Measurements from ENCODE around the gene KIF4B.

DNA sequence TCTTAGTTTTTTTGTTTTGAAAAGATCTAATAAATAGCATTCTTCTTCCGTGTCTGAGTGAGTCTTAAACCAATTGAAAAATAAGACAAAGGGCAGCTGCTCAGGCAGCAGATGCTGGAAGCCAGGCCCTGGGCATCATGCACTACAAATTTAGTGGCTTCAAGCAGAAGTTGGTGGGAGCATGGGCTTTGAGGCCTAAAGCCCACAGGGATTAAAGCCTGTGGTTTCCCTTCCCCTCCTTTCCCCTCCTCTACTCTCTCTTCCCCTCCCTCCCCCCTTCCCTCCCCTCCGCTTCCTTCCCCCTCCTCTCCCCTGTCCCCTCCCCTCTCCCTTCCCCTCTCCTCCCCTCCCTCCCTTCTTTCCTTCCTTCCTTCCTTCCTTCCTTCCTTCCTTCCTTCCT, 20.1 kb upstream of the KIF4B start:
- no peak for TF ChIP-seq KLF9 (CRISPR knock-in tag; IDR thresholded peaks at IDR 0.05; ENCODE audit: low read depth)
- TF ChIP-seq TAF1 (CRISPR knock-in tag; IDR thresholded peaks at IDR 0.05), result no peak
- no peak for TF ChIP-seq ESRRA (CRISPR knock-in tag; IDR thresholded peaks at IDR 0.05; ENCODE audit: low read depth)
- no peak for TF ChIP-seq GPN1 (CRISPR knock-in tag; IDR thresholded peaks at IDR 0.05; ENCODE audit: borderline replicate concordance)
- TF ChIP-seq CBX5 (CRISPR knock-in tag; IDR thresholded peaks at IDR 0.05; ENCODE audit: borderline replicate concordance), result no peak
- no peak for TF ChIP-seq HMGA1 (CRISPR knock-in tag; conservative IDR thresholded peaks at IDR 0.05)
- TF ChIP-seq, protein P1, sequence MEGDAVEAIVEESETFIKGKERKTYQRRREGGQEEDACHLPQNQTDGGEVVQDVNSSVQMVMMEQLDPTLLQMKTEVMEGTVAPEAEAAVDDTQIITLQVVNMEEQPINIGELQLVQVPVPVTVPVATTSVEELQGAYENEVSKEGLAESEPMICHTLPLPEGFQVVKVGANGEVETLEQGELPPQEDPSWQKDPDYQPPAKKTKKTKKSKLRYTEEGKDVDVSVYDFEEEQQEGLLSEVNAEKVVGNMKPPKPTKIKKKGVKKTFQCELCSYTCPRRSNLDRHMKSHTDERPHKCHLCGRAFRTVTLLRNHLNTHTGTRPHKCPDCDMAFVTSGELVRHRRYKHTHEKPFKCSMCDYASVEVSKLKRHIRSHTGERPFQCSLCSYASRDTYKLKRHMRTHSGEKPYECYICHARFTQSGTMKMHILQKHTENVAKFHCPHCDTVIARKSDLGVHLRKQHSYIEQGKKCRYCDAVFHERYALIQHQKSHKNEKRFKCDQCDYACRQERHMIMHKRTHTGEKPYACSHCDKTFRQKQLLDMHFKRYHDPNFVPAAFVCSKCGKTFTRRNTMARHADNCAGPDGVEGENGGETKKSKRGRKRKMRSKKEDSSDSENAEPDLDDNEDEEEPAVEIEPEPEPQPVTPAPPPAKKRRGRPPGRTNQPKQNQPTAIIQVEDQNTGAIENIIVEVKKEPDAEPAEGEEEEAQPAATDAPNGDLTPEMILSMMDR (CRISPR knock-in tag; IDR thresholded peaks at IDR 0.05), result no peak
- TF ChIP-seq RAD51 (IDR thresholded peaks at IDR 0.05; ENCODE audit: borderline replicate concordance), result no peak
- no peak for TF ChIP-seq FIP1L1 (IDR thresholded peaks at IDR 0.05; ENCODE audit: borderline replicate concordance, insufficient read depth, low read depth, low read length)
- no peak for TF ChIP-seq ZNF607 (CRISPR knock-in tag; IDR thresholded peaks at IDR 0.05; ENCODE audit: borderline replicate concordance)

All from HepG2 (cell line).